HG03442 (cell line): Measurements from ENCODE around the gene OR51G2.

Experiments
- ATAC-seq: cut with Tn5 transposase; IDR thresholded peaks from one replicate; pipeline ENCODE4 v1.9.1; 2021; ENCODE audit warnings: mild to moderate bottlenecking, moderate library complexity; ENCODE audit not compliant: unreplicated experiment

Gene OR51G2

DNA sequence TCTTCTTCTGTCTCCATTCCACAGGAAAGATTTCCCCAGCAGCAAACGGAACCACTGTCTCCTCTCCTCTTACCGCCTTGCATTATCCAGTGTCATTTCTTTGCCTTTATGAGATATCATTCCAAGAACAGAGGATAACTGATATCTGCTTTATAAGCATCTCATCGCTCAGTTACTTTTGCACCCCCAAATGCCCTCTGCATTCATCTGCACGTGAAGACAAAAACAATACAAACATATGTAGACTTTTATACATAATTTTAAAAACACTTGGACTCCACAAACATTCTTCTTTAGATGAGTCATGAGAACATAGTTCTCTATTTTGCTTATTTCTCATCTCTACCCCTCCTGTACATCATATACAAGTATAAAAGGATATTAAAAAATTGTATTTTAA, 38.0 kb downstream of the OR51G2 start:
- no peak for ATAC-seq

- ATAC-seq, result no peak
Observed at GRCh38 chr11:4865855-4866254, 53.3 kb downstream of the OR51G2 start.

DNA sequence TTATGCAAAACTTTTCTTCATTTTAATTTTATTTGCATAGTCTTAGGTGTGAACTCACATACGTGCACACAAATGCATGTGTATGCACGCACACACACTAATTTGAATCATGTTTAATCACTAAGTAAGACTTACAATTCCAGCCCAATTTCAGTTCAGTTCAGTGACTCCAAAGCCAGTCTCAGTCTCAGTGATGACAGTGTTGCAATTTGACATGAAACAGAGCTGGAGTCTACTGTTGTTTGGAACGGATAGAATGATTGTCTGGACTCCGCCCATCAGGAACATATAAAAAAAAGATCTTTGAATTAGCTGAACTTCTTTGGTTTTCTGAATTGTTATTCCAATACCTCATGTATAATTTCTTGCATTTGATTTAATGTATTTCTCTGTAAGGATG, 55.3 kb downstream of the OR51G2 start:
- no peak for ATAC-seq
